RKO (cell line): ENCODE data around the gene ACSM3.
A peak's percentile ranks its signal among the peaks of the same experiment; 100 is the strongest.
"Not testable (repeated sequence)": the region's sequence is repeated elsewhere in the genome, so short reads cannot be mapped to it uniquely, and the experiment has no call there.

Experiments
- DNase-seq: peaks from one replicate; pipeline ENCODE4 v3.0.0-alpha.2; 2016; ENCODE audit warnings: low spot score

The ACSM3 gene, protein sequence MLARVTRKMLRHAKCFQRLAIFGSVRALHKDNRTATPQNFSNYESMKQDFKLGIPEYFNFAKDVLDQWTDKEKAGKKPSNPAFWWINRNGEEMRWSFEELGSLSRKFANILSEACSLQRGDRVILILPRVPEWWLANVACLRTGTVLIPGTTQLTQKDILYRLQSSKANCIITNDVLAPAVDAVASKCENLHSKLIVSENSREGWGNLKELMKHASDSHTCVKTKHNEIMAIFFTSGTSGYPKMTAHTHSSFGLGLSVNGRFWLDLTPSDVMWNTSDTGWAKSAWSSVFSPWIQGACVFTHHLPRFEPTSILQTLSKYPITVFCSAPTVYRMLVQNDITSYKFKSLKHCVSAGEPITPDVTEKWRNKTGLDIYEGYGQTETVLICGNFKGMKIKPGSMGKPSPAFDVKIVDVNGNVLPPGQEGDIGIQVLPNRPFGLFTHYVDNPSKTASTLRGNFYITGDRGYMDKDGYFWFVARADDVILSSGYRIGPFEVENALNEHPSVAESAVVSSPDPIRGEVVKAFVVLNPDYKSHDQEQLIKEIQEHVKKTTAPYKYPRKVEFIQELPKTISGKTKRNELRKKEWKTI

DNA sequence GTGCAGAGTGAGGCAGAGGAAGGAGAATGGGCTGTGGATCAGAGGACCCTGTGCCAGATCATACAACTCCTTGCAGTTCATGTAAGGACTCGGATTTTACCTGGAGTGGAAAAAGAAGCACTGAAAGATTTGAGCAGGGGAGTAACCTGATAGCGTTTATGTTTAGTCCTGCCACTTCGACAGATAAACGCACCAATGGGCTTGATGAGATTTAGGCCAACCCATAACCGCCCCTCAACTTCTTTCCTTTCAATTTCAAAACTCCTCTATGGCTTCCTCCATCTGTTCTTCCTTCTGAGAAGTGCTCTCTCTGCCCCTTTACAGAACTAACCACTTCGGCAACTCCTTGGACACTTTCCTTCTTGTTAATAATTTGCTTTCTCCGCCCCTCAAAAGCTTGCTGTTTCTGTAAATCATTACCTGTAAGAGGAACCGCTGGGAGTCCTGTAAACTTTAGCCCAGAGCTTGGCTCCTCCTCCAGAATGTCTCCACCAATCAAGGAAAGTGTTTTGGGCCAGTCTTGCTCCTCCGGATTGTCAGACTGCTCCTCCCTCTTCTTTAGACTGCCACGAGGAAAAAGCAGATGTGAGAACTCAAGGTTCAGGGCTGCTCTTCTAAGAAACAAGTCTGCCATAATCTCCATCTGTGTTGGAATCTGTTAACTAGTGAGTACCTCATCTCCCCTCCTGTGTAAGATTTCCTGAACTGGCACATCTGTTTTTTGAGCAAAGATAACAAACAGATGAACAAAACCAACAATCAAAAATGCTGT is at the start of gene ACSM3:
Gene ACSM3, plus strand, starts transcription at position 554 of the 772 bp plus-strand sequence. CDS start 6,021 bp downstream, outside the sequence.
- peak; percentile 63 for DNase-seq

DNA sequence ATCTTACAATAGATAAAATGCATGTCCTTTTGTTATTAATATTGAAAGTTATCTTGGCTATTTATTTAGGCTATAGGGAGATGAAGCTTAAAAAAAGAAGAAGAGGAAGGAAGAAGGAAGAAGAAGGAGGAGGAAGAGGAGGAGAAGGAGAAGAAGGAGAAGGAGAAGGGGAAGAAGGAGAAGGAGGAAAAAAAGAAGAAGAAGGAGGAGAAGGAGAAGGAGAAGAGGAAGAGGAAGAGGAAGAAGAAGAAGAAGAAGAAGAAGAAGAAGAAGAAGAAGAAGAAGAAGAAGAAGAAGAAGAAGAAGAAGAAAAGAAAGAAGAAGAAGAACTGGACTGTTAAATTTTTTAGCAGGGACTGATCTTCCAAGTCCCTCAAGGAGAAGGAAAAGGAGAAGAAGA is 46.1 kb upstream of the ACSM3 start:
- not testable (repeated sequence) for DNase-seq

DNA sequence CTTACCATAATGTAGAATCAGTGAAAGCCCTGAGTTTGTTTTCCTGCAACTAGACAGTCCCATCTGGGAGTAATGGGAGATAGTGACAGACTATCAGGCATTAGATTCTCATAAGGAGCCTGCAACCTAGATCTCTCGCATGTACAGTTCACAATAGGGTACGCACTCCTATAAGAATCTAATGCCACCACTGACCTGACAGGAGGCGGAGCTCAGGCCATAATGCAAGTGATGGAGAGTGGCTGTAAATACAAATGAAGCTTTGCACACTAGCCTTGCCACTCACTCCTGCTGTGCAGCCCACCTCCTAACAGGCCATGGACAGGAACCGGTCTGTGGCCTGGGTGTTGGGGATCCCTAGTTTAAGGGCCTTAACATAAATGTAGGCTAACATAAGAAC is 43.6 kb upstream of the ACSM3 start:
- DNase-seq = no peak

DNA sequence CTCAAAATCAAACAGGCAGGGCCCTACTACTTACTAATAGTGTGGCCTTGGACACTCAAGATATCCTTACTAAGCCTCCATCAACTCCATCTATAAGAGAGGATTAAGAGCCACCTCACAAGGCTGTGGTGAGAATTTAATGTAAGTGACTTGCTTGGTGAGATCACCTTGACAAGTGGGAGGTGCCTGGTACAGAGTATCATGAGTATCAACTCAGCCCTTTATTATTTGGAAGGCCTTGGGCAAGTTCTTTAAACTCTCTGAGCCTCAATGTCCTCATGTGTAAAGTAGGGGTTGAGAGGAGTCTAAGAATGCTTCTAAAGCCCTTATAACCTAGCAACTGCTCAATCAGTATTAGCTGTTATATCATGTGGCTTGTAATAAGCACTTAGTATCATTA is 37.2 kb upstream of the ACSM3 start:
- no peak for DNase-seq

DNA sequence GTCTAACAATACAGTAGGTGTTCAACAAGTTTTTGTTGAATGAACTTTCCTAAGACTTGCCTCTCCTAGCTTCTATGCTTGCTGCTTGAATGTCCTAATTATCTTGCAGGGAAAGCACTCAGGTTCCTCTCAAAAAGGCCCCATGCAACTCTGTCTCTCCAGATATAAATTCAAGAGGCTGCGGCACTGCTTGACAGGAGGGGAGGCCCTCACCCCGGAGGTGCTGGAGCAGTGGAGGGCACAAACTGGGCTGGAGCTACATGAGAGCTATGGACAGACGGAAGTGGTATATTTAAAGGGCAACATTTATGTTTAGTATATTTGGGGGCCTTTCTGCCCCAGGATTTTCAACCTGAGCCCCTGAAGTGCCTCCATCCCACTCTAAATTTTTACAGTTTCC is 36.6 kb upstream of the ACSM3 start:
- no peak for DNase-seq

DNA sequence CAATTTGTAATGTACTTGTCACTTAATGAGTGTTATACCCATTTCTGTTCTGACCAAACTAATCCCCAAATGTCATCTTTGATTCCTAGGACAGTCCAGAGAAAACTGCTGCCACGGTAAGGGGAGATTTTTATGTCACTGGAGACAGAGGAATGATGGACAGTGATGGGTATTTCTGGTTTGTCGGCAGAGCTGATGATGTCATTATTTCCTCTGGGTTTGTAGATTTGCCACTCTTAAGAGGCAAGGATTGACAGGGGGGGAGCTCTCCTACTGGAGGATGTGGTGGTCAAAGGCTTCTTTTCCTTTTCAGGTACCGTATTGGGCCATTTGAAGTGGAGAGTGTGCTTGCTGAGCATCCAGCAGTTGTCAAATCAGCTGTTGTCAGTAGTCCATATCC is 34.7 kb upstream of the ACSM3 start:
- no peak for DNase-seq

DNA sequence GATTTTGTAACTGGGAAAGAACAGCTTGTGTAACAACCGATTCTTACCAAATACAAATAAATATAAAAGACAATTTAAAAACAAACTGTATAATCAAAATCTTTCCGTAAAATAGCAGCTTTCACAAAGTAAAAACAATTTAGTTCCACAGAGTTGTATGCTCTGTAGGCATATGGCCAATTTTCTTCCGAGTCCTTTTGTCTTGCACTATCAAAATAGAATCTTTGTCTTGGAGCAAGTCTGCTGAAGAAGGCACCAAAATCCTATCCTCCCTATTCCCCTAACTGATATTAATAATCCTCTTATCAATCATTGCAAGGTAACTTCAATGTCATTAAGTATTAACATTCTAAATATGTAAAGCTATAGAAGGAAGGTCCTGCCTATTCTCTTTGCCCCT is 29.8 kb upstream of the ACSM3 start:
- no peak for DNase-seq

DNA sequence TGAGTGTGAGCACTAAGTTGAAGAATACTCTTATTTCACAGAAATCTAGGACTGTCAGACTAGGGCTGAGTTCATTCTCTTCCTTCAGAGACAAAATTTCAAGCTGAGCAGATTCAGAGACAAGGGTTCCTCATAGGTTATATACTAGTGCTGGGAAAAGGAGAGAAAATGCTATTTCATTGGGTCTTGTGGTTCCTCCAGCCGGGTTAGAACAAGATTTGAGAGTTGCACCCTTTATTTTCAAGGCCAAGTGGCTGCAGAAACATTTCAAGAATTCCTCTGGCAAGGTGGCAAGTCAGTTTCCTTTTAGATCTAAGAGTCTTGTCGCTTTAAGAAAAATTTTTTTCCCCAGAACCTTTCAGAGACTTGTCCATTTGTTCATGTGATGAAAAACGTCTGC is 29.0 kb upstream of the ACSM3 start:
- no peak for DNase-seq

DNA sequence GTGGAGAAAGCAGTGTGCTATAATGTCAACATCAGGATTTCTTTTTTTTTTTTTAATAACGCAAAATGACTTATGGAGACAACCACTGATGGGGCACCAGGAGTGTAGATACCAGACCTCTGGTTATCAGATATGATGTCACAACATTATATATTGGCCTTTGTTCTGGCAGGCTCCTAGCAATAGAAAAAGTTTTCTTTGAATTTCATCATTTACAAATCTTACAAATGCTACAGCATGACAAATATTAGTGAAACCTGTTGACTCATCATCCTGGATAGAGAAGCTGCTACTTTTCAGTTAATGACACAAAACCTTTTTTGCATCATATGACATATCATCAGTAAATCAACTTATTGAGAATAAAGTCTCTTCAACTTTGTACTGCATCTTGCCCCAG is 28.3 kb upstream of the ACSM3 start:
- DNase-seq = peak; percentile 52

DNA sequence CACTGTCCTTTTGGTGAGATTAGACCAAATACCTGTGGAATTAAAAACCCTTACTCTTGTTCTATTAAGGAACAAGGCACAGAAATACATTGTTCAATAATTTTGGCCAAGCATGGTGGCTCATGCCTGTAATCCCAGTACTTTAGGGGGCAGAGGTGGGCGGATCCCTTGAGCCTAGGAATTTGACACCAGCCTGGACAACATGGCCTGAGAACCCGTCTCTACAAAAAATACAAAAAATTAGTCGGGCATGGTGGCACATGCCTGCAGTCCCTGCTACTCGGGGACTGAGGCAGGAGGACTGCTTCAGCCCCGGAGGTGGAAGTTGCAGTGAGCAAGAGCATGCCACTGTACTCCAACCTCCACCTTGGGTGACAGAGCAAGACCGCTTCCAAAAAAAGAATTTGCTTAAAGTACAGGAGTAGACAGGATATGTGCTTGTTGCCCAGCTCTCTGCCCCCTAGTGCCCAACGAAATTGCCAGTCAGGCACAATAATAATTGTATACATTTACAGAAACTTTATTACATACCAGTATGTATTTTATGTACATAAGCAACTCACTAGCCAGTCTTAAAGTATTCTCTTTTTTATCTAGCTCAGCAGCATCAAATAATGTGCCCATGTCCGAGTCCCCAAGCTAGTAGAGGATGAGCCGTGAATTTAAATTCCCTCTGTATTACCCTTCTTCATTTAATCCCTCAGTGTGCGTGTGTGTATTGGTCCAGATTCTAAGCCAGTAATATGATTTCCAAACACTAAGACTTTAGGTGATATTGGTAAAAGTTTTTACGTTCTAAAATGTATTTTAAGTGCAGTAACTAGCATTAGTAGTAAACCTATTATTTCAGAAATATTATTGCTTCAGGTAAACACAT is 23.6 kb upstream of the ACSM3 start:
- DNase-seq = peak; percentile 69

DNA sequence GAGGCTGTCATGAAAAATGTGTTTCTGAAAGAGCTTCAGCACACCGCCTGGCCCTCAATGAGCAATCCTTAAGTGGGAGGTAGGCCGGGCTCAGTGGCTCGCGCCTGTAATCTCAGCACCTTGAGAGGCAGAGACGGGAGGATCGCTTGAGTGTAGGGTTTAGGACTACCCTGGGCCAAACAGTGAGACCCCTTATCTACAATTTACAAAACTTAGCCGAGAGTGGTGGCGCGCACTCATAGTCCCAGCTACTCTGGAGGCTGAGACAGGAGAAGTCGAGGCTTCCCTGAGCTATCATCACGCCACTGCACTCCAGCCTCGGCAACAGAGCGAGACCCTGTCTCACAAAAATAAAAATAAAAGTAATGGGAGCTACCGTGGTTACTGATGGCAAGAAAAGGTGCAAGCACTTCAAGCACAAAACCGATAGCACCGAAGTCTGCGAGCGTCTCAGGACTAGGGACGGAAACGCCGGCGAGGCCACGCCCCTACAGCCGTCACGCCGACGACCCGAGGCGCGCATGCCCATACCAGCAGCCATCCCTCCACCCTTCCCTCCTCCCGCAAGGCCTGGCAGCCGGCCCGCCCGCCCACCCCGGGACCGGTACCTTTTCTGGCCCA is 22.8 kb upstream of the ACSM3 start:
- peak; percentile 81 for DNase-seq

DNA sequence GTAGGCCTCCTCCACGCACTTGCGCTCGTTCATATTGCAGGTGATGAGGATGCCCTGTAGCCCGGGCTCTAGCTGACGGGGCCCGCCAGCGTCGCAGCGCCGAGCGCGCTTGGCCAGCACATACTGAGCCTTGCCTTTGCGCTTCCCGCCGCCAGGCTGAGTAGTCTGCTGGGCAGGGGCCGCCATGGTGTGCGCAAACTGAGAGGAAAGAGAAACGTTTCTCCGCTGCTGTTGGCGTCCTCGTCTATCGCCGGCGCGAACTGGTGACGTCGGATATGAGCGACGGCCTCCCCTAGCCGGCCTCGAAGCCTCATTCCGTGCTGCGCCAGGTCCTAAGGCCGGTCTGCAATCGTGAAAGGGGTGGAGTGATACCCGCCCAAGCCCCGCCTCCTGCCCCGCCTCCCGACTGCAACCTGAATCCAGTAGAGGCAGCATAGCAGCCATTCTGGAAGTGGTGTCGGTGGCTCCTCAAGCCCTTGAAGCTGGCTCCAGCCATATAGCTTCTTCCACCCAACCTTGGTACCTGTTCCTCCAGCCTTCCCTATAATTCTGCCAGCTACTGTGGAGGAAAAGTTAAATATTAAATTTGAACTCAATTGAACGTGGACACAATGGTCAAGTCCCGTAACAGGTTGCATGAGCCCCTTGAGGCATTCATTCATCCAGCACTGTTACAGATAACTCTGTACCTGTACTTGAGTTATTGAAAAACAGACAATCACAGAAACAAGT is 22.1 kb upstream of the ACSM3 start, which contains the start of gene THUMPD1:
Gene THUMPD1, minus strand, starts transcription at position 265 of the 732 bp plus-strand sequence. Its CDS starts 79 bp downstream, at position 186.
- DNase-seq = peak; percentile 95

DNA sequence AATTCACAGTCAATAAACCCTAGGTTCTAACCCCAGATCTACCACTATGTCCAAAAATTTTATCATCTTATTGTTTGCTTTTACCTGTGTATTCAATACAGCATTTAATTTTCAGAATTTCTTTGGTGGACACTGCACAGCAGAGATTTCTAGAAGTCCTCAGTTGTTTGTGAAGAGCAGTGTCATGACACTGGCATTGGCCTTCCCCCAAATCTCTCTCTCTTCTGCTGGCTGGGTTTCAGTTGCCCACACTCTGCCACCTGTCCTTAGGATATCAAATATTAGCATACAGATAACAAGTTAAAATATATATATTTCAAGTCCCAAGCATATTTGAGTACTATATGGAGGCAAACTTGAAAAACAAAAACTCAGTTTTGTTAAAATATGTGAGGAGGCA is 20.2 kb upstream of the ACSM3 start:
- no peak for DNase-seq

DNA sequence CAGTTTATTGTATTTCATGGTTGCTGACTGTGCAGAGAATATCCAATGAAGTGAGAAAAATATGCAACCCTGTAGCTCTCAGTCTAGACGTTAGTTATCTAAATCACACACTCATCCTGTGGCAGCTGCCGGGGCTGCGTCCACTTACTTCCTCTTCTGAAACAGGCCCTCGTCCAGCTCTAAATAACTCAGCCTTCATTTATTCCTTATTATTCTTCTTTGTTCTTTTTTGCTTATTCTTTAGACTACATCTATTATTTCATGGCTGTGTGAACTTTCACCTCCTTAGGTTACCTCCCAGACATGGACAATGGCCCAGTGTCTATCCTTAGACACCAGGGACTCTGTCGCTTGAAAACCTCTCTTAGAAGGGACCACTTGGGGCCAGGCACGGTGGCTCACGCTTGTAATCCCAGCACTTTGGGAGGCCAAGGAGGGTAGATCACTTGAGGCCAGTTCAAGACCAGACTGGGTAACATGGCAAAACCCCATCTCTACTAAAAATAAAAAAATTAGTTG is 18.8 kb upstream of the ACSM3 start:
- DNase-seq = no peak

DNA sequence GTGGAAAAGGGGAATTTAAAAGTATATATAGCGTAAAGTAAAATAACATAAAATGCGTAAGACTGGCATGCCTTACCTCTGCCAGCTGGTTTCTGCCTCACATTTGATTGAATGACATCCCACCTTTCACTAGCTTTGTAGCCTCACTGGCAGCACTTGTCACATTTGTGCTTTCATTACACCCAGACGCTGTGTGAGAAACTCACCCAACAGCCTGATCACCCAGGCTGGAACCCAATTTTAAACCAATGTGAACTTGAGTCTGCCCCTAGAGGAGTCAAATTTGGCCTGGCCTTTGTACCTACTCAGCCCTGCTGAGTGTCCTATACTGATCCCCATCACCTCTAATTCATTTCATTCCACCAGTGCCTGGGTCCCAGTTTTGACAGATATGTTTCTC is 17.4 kb upstream of the ACSM3 start:
- DNase-seq = no peak

DNA sequence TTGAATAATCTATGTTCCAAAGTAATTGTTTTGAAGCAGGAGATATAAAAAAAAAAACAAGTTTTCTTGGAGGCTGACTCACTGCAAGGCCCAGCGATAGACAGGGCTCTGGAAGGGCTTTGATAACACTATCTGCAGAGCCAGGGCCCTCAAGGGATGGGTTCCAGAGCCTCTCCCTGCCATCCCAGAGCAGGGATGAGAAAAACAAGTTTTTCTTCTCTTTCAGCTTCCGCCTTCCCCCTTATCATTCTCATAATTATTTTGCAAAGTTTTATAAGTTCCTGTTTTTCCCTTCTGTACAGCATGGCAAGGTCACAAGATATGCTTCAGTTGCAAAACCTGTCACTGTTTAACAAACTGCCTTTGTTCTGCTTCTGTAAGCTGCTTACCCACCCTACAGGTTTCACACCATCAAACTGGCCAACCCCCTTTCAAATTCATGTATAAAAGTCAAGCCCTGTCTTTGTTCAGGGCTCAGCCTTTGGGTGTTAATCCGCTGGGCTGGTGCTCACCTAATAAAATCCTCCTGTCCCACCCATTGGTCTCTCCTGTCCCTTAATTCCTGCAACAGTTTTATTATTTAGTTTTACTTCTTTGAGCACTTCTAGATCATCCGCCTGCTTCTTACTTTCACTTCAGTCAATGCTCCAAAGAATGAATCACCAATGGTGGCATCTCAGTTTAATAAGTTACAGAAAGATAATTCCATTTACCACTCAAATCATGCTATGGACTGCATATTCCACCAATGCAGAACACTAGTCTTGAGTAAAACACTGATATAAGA is 16.6 kb upstream of the ACSM3 start:
- no peak for DNase-seq

DNA sequence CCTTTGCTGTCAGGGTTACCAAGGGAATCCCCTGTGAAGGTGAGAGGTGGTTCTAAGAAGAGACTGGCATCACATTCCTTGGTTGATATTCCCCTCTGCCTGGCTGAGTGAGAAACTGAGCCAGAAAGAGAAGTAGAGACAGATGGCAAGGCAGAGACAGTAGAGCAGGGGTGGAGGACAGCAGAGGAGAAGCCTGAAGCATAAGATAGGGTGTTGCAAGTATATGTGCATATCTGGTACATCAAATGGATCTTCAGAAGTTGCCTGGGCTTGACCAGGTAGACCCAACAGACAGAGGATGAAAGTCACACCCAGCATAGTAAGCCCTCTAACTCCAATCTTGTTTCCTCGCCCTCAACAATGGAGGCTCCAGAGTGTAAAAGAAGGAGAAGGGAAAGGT is 14.3 kb upstream of the ACSM3 start:
- DNase-seq = no peak

DNA sequence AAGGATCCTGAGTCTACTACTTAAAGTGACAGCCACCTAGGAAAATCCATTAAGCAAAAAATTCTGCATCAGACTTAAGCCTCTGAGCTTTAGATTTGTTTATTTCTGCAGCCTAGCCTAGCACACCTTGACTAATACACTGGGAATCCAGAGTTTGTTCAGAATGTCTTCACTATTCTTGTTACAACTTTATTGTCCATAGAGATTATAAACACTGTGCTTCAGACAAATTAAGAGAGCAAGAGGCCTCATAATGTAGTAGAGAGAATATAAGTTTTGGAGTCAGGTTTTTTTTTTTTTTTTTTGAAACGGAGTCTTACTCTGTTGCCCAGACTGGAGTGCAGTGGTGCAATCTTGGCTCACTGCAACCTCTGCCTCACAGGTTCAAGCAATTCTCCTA is 13.3 kb upstream of the ACSM3 start:
- no peak for DNase-seq

DNA sequence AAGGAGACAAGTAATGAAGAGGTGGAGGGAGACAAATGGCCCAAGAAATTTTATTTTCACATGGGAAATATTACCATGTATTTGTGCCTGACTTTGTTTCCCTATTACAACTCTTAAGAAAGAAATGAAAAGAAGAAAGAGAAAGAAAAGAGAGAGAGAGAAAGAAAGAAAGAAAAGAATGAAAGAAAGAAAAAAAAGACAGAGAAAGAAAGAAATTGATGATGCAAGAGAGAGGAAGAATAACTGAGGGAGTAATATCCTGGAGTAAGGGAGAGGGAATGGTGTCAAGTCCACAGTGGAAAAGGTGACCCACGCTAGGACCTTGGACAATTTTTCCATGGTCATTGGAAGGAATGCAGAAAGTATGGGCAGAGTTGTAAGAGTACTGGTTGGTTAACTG is 10.1 kb upstream of the ACSM3 start:
- DNase-seq = no peak

DNA sequence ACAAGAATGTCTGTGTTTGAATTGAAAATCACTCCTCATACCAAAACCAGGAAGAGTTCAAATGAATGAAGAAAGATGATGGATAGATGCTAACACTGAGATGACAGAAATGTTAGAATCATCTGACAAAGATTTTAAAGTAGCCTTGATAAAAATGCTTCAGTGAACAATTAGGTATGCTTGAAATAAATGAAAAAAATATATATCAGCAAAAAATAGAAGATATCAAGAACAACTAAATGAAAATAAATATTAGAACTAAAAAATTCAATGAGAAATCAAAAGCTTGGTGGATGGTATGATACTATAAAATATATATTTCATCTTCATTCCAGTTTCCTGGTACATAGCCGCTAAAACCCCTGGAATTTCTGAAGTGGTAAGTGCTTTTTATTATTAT is 8.6 kb upstream of the ACSM3 start:
- no peak for DNase-seq
